Peyer's patch (tissue), 4 donors: ENCODE measurements around the gene DDX42. TPM values are rescaled to one million over a fixed set of nuclear protein-coding genes. Genes with fewer than 3 reads are reported as not detected.

ENCODE experiments used
- DNase-seq, 3 donors: peaks; one replicate each; pipeline ENCODE4 v3.0.0-alpha.2; 2017 to 2019
- H3K27ac ChIP-seq, 4 donors: fragments of 200-600 bp; sonication (generic); one replicate each; pipeline ENCODE4 v1.5.1; 2016 to 2019
- H3K27me3 ChIP-seq, 2 donors: fragments of 200-600 bp; sonication (generic); one replicate each; pipeline ENCODE4 v1.5.1; 2019
- H3K36me3 ChIP-seq, 3 donors: fragments of 200-600 bp; sonication (generic); one replicate each; pipeline ENCODE4 v1.5.1; 2016 to 2019
- H3K4me1 ChIP-seq, 4 donors: fragments of 200-600 bp; sonication (generic); one replicate each; pipeline ENCODE4 v1.5.1; 2016 to 2019
- H3K4me3 ChIP-seq, 4 donors: fragments of 200-600 bp; sonication (generic); 1 replicate in 3 of 4; 2 replicates in 1 of 4; pipeline ENCODE4 v1.5.1; 2016 to 2019; ENCODE audit warnings: mild to moderate bottlenecking in 1 of 4
- H3K9me3 ChIP-seq, 4 donors: fragments of 200-600 bp; sonication (generic); one replicate each; pipeline ENCODE4 v1.5.1; 2016 to 2019; ENCODE audit warnings: mild to moderate bottlenecking in 1 of 4
- POLR2A ChIP-seq, 2 donors: fragments of 450-650 bp; IDR thresholded peaks; one replicate each; pipeline ENCODE4 v1.5.1; 2017; ENCODE audit warnings: antibody characterized with exemption in 2 of 2, mild to moderate bottlenecking in 2 of 2, moderate library complexity in 2 of 2
- total RNA-seq, 4 donors: library from RNA; depleted of rRNA; stranded (reverse); fragments of >200 nt; gene quantifications; one replicate each; pipeline ENCODE4 v1.1.0, GENCODE V29; 2016
- TF ChIP-seq, protein P1 (sequence below), 6 experiments: fragments of 450-650 bp in 4 of 6; fragments of 200-600 bp in 2 of 6; sonication (generic) in 1 of 6; IDR thresholded peaks; one replicate each; pipeline ENCODE4 v1.5.1; 2017 to 2019; ENCODE audit warnings: antibody characterized with exemption in 6 of 6, mild to moderate bottlenecking in 3 of 6, moderate library complexity in 1 of 6

Gene DDX42
- total RNA-seq, 4 donors from 2014 or later: 78.5 to 334 (median 148) TPM

DNA sequence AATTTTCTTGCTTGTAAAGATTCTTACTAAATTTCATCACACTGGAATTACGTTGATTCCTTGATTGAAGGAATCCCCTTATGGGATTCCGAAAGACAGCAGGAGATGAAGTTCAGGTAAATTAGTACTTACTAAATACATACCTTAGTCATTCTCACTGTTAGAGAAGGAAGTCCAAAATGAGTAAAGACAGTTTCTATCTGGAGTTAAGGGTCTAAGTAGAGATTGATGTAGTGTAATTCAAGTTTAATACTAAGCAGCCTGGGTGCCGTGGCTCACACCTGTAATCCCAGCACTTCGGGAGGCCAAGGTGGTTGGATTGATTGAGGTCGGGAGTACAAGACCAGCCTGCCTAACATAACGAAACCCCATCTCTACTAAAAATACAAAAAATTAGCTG lies 9.6 kb downstream of the DDX42 start:
- DNase-seq: no peak
- no peaks in the 10 kb centered on the region for H3K9me3 ChIP-seq
- H3K4me1 ChIP-seq: peaks cover 0 to 11% (median 0%) of the 10 kb centered on the region in 4 donors
- no peaks in the 10 kb centered on the region for H3K27me3 ChIP-seq
- TF ChIP-seq, protein P1, sequence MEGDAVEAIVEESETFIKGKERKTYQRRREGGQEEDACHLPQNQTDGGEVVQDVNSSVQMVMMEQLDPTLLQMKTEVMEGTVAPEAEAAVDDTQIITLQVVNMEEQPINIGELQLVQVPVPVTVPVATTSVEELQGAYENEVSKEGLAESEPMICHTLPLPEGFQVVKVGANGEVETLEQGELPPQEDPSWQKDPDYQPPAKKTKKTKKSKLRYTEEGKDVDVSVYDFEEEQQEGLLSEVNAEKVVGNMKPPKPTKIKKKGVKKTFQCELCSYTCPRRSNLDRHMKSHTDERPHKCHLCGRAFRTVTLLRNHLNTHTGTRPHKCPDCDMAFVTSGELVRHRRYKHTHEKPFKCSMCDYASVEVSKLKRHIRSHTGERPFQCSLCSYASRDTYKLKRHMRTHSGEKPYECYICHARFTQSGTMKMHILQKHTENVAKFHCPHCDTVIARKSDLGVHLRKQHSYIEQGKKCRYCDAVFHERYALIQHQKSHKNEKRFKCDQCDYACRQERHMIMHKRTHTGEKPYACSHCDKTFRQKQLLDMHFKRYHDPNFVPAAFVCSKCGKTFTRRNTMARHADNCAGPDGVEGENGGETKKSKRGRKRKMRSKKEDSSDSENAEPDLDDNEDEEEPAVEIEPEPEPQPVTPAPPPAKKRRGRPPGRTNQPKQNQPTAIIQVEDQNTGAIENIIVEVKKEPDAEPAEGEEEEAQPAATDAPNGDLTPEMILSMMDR (IDR thresholded peaks at IDR 0.05): no peak
- TF ChIP-seq POLR2A (IDR thresholded peaks at IDR 0.05): no peak
- no peak overlapping the region for H3K4me3 ChIP-seq
- H3K36me3 ChIP-seq: peaks cover 0 to 43% (median 0%) of the 10 kb centered on the region in 3 donors
- H3K27ac ChIP-seq: no peak overlapping the region

DNA sequence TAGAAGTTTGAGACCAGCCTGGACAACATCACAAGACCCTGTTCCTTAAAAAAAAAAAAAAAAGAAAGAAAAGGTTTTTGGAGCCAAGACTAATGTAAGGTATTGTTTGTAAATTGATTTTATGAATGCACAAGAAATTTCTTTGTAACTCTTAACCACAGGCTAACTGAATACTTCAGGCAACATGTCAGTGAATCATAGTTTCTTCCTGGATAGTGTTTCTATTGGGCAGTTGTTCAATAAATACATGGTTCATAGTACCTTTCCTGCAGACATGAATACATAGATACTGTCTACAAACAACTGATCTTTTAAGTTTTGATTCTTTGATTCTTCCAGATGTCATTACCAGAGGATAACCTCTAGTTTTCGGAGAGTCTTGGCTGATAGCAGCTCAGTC lies 11.6 kb downstream of the DDX42 start:
- Histone ChIP-seq H3K9me3 (no peaks in the 10 kb centered on the region), H3K36me3 (peaks cover 0 to 52% (median 0%) of the 10 kb centered on the region in 3 donors), H3K4me3 (no peak overlapping the region), H3K27me3 (no peaks in the 10 kb centered on the region), H3K27ac (no peak overlapping the region), H3K4me1 (no peaks in the 10 kb centered on the region)
- TF ChIP-seq, protein P1 (IDR thresholded peaks at IDR 0.05): no peak
- no peak for TF ChIP-seq POLR2A (IDR thresholded peaks at IDR 0.05)
- DNase-seq: no peak

DNA sequence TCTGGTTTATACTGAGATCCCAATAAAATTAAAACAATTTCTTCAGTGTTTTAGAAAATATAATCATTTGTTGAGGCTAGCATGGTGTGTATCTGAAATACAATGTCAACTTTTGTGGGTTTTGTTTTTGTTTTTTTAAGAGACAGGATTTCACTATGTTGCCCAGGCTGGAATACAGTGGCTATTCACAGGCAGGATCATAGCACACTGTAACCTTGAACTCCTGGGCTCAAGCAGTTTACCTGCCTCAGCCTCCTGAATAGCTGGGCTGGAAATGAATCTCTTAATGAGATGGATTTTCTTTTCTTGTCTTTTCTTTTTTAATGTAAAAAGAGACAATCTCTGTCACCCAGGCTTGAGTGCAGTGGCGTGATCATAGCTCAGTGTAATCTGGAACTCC lies 12.1 kb downstream of the DDX42 start:
- TF ChIP-seq, protein P1 (IDR thresholded peaks at IDR 0.05): no peak
- no peak for TF ChIP-seq POLR2A (IDR thresholded peaks at IDR 0.05)
- no peak for DNase-seq
- no peaks in the 10 kb centered on the region for H3K4me1 ChIP-seq
- H3K27me3 ChIP-seq: no peaks in the 10 kb centered on the region
- H3K4me3 ChIP-seq: no peak overlapping the region
- peaks cover 0 to 58% (median 0%) of the 10 kb centered on the region in 3 donors for H3K36me3 ChIP-seq
- H3K9me3 ChIP-seq: no peaks in the 10 kb centered on the region
- H3K27ac ChIP-seq: no peak overlapping the region

DNA sequence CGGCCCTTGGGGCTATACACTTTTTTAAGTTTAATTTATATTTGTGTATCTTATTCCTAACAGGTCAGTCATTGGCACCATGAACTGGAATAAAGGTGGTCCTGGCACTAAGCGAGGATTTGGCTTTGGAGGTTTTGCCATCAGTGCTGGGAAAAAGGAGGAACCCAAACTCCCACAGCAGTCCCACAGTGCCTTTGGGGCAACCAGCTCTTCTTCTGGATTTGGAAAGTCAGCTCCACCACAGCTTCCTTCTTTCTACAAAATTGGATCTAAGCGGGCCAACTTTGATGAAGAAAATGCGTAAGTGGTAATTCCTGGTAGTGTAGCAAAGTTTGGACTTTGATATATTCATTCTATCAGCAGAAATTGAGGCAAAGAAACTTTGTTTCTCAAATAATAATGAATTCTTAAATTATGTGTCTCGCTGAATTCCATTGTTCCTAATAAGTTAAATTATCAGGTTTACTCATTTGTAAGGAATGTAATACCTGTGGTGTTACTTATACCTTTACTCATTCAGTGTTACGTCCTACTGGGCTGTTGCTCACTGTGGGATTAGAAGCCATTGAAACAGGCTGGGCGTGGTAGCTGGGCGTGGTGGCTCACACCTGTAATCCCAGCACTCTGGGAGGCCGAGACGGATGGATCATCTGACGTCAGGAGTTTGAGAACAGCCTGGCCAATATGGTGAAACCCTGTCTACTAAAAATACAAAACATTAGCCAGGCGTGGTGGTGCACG lies 13.2 kb downstream of the DDX42 start:
- no peak overlapping the region for H3K4me3 ChIP-seq
- H3K36me3 ChIP-seq: peaks cover 0 to 68% (median 0%) of the 10 kb centered on the region in 3 donors
- TF ChIP-seq, protein P1 (IDR thresholded peaks at IDR 0.05): no peak
- no peak for TF ChIP-seq POLR2A (IDR thresholded peaks at IDR 0.05)
- DNase-seq: no peak
- no peak overlapping the region for H3K27ac ChIP-seq
- H3K4me1 ChIP-seq: no peaks in the 10 kb centered on the region
- no peaks in the 10 kb centered on the region for H3K9me3 ChIP-seq
- no peaks in the 10 kb centered on the region for H3K27me3 ChIP-seq

DNA sequence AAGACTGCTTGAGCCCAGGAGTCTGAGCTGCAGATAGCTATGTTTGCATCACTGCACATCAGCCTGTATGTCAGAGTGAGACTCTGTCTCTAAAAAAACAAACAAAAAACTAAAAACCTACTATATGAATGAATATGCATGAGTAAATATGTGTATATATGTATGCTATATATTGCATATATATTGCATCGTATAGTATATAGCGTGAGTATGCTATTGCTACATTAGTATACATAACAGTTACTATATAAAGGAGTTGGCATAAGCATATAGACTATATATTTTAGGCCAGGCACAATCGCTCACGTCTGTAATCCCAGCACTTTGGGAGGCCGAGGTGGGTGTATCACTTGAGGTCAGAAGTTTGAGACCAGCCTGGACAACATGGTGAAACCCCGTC lies 16.1 kb downstream of the DDX42 start:
- H3K36me3 ChIP-seq: peaks cover 0 to 84% (median 0%) of the 10 kb centered on the region in 3 donors

More for the DNA sequence above, 16.1 kb downstream of the DDX42 start:
- DNase-seq: no peak
- no peak overlapping the region for H3K27ac ChIP-seq
- no peaks in the 10 kb centered on the region for H3K27me3 ChIP-seq
- no peaks in the 10 kb centered on the region for H3K4me1 ChIP-seq
- TF ChIP-seq, protein P1 (IDR thresholded peaks at IDR 0.05): no peak
- TF ChIP-seq POLR2A (IDR thresholded peaks at IDR 0.05): no peak
- H3K9me3 ChIP-seq: no peaks in the 10 kb centered on the region
- no peak overlapping the region for H3K4me3 ChIP-seq
